Measurements from ENCODE around the gene BRPF1.

- TF ChIP-seq EP300 (IDR thresholded peaks at IDR 0.05; ENCODE audit: borderline replicate concordance) (no peak), REST (IDR thresholded peaks at IDR 0.05; ENCODE audit: low read depth) (no peak), TAF1 (IDR thresholded peaks at IDR 0.05; ENCODE audit: low read depth) (no peak), CEBPB (IDR thresholded peaks at IDR 0.05) (no peak), USF1 (IDR thresholded peaks at IDR 0.05) (no peak), MAX (IDR thresholded peaks at IDR 0.05) (no peak)
Measured at GRCh38 chr3:9754678-9755077, 23.1 kb downstream of the BRPF1 start.

Measured in Ishikawa (cell line).